Peyer's patch (tissue), 4 donors: Measurements from ENCODE around the gene C4orf50.

ENCODE experiments used
- POLR2A ChIP-seq, 2 donors: fragments of 450-650 bp; IDR thresholded peaks; one replicate each; pipeline ENCODE4 v1.5.1; 2017; ENCODE audit warnings: antibody characterized with exemption in 2 of 2, mild to moderate bottlenecking in 2 of 2, moderate library complexity in 2 of 2
- TF ChIP-seq, protein P1 (sequence below), 6 experiments: fragments of 450-650 bp in 4 of 6; fragments of 200-600 bp in 2 of 6; sonication (generic) in 1 of 6; IDR thresholded peaks; one replicate each; pipeline ENCODE4 v1.5.1; 2017 to 2019; ENCODE audit warnings: antibody characterized with exemption in 6 of 6, mild to moderate bottlenecking in 3 of 6, moderate library complexity in 1 of 6

DNA sequence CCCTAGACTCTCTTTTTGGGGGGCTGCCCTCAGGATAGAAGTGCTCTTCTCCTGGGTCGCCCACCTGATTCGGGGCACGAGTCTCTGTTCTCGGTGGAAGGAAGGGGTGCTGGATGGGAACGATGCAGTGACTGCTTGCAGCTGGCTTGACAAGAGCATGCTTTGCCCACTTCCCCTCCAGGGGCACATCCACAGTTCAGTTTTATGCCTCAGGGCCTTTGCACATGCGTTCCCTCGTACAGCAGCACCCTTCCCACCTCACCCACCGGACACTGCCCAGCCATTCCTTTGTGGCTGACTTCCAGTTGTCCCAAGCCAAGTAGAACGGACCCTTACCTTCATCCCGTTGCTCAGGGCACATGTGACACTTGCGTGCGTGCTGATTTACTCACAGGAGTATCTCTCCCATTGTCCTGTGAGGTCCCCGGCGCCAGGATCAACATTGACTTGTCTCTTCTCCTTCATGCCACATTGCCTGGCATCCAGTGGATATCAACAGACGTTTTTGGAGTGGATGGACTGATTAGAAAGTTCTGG is 60.0 kb downstream of the C4orf50 start:
- TF ChIP-seq, protein P1, sequence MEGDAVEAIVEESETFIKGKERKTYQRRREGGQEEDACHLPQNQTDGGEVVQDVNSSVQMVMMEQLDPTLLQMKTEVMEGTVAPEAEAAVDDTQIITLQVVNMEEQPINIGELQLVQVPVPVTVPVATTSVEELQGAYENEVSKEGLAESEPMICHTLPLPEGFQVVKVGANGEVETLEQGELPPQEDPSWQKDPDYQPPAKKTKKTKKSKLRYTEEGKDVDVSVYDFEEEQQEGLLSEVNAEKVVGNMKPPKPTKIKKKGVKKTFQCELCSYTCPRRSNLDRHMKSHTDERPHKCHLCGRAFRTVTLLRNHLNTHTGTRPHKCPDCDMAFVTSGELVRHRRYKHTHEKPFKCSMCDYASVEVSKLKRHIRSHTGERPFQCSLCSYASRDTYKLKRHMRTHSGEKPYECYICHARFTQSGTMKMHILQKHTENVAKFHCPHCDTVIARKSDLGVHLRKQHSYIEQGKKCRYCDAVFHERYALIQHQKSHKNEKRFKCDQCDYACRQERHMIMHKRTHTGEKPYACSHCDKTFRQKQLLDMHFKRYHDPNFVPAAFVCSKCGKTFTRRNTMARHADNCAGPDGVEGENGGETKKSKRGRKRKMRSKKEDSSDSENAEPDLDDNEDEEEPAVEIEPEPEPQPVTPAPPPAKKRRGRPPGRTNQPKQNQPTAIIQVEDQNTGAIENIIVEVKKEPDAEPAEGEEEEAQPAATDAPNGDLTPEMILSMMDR (IDR thresholded peaks at IDR 0.05), result no peak
- TF ChIP-seq POLR2A (IDR thresholded peaks at IDR 0.05), result no peak
